ENCODE results near the gene LRPPRC.
"Not testable (repeated sequence)": the region's sequence is repeated elsewhere in the genome, so short reads cannot be mapped to it uniquely, and the experiment has no call there.

The LRPPRC gene

DNA sequence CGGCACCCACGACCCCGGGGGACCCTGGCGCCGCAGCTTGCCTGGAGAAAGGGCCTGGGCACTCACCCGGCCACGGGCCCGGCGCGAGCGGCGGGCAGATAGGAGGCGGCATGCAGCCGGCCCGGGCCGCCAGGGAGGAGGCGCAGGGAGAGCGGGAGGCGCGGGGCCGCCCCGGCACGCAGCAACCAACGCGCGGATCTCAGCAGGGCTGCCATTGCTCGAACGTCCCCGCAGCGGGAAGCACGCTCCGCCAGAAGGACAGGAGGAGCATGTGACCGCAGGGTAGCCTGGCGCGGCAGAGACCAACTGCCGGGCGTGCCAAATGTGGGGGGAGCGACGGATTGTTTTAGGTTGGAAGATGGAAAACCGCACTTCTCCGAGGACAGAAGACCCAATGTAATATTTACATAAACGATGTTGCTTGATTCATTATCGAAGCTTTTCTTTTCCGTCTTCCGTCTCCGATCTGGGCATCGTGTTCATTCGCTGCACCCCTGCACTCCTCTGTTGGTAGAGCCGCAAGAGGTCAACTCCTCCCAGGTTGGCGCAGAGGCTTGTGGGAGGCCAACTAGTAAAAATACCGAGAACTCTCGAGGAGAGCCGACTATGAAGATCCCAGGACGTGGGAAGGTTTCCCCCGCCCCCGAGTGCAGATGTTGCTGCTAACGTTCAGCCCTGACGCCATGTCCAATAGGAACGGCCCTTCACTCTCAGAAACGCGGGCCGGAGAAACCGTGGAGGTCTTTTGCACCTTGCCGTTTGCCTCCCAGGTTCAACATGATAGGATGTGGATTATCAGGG, at the start of gene LRPPRC:
Gene LRPPRC, minus strand, starts transcription at position 257 of the 801 bp plus-strand sequence. Its CDS starts 42 bp downstream, at position 215.
- peak; percentile 74 for DNase-seq (ENCODE audit: extremely low read depth in 1 of 2, low read depth in 1 of 2)

DNA sequence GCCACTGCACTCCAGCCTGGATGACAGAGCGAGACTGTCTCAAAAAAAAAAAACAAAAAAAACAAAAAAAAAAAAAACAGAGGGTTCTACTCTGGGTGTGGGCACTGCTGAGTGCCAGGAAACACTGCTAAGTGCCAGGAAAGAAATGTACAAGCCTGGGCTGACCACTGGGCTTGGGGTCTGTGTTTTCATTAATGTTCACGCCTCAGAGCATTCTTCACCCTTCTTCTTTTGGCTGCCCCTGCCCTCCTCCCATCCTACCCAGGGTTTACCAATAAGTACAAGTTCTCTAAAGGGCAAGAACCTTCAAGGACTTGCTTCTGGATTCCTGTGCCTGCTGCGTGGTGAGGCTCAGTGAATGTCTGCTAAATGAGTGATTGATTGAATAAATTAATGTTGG, 49.3 kb upstream of the LRPPRC start:
- DNase-seq (ENCODE audit: extremely low read depth in 1 of 2, low read depth in 1 of 2), result no peak

DNA sequence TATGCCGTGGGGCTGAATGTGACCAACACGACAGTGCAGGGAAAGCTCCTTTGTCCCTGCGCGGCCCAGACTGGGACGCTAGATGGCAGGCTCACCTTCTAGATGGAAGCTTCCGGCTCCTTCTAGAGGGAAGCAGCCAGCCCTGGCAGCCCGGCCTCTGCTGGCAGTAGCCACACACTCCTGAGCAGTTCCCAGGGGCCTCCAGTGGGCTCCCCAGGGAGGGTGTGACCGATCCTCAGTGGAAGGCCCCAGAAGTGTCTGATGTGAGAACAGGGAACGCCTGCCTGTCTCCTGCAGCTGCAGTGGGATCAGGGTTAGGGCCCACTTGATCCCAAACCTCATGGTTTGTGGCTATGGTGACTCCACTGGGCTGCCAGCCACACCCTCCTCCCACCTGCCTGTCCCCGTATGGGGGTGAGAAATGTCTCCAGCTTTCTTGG, 48.5 kb upstream of the LRPPRC start:
- peak; percentile 10 to 62 for DNase-seq (ENCODE audit: extremely low read depth in 1 of 2, low read depth in 1 of 2)

GRCh38 chr2:44040365-44040764, 44.6 kb upstream of the LRPPRC start:
- DNase-seq (ENCODE audit: extremely low read depth in 1 of 2, low read depth in 1 of 2), result no peak

DNA sequence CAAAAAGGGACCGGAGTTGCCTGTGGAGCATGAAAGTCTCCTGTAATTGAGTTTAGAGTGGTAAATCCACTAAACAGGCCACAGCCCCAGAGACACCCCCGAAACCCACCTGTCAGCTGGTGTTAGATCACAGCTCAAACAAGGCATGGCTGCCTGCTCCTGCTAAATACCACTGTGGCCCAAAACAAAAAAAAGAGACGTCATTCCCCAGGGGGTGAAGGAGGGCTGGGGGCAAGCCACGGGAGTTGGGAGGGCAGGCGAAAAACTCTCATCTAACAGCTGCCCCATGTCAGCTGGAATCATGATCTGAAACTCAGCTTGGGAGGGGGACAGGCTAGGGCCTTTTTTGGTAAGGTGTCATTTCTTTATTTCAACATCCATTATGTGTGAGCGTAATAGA, 42.5 kb upstream of the LRPPRC start:
- DNase-seq (ENCODE audit: extremely low read depth in 1 of 2, low read depth in 1 of 2), result no peak

- DNase-seq (ENCODE audit: extremely low read depth in 1 of 2, low read depth in 1 of 2), result no peak
Measured at GRCh38 chr2:44037221-44037620, 41.4 kb upstream of the LRPPRC start.

DNA sequence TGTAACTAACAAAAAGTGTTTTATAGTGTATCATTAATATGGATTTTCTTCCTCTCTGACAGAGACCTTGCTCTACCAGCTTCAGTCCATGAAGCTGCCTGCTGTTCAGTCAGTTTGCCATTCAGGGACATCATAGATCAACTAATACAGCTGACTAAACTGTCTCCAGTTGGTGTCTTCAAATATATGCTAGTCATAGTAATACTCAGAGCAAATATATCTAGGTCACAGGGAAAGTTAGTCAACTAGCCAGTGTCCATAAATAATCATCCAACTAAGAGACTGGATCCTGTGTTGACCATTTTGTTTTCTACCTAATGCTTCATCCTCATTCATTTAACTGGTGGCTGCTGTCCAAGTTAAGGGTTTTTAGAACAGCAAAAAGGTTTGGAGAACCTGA, 38.2 kb upstream of the LRPPRC start:
- no peak for DNase-seq (ENCODE audit: extremely low read depth in 1 of 2, low read depth in 1 of 2)

DNA sequence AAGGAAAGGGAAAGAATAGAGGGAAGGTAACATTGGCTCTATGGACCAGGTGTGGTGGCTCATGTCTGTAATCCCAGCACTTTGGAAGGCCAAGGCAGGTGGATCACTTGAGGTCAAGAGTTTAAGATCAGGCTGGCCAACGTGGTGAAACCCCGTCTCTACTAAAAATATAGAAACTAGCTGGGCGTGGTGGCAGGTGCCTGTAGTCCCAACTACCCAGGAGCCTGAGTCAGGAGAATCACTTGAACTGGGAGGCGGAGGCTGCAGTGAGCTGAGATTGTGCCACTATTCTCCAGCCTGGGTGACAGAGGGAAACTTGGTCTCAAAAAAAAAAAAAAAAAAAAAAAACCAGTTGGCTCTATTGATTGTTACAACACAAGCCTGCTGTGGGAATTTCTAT, 31.3 kb upstream of the LRPPRC start:
- DNase-seq (ENCODE audit: extremely low read depth in 1 of 2, low read depth in 1 of 2), result not testable (repeated sequence)

- DNase-seq (ENCODE audit: extremely low read depth in 1 of 2, low read depth in 1 of 2), result no peak
Measured at GRCh38 chr2:44016282-44016681, 20.5 kb upstream of the LRPPRC start.

DNA sequence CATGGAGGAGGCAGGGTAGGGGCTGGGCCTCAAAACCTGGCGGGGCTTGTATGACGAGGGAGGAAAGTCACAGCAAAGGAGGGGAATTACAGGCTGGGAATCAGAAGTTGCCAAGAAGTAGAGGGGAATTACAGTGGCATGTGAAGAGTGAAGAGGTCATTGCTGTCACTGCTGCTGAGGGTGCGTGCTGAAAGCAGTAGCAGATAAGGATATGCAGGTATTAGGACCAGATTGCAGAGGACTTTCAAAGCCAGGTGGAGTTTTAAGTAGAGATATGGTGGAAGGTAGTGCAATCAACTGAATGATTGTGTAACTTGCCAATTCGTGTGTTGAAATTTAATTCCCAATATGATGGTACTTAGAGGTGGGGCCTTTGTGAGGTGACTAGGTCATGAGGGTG, 19.4 kb upstream of the LRPPRC start:
- DNase-seq (ENCODE audit: extremely low read depth in 1 of 2, low read depth in 1 of 2), result no peak

DNA sequence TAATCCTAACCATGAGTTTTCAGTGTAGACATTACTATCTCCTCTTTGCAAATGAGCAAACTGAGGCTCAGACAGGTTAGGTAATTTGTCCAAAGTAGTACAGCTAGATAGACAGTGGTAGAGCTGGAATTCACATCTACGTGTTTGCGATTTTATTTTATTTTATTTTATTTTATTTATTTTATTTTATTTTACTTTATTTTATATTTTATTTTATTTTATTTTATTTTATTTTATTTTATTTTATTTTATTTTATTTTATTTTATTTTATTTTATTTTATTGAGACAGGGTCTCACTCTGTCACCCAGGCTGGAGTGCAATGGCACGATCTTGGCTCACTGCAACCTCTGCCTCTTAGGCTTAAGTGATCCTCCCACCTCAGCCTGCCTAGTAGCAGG, 17.4 kb upstream of the LRPPRC start:
- DNase-seq (ENCODE audit: extremely low read depth in 1 of 2, low read depth in 1 of 2), result not testable (repeated sequence)

DNA sequence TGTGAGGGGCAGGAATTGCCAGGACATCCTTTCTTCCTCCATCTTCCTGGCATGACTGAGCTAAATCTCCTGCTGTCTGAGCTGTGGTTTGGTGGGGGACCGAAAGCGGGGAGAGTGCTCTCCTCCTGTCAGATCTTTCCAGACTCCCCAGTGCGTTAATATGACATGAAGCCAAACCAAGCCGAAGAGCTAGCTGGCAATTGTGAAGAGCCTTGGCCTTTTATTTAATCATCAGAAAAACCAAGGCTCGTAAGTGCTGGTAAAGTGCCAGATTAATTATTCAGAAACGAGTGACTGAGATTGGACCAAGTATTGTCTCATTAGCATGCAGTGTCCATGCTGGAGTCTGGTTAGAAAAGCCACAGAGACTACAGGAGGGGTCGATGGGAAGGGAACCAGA, 14.5 kb upstream of the LRPPRC start:
- DNase-seq (ENCODE audit: extremely low read depth in 1 of 2, low read depth in 1 of 2), result no peak

GRCh38 chr2:44009136-44009735, 13.4 kb upstream of the LRPPRC start:
- no peak for DNase-seq (ENCODE audit: extremely low read depth in 1 of 2, low read depth in 1 of 2)

DNA sequence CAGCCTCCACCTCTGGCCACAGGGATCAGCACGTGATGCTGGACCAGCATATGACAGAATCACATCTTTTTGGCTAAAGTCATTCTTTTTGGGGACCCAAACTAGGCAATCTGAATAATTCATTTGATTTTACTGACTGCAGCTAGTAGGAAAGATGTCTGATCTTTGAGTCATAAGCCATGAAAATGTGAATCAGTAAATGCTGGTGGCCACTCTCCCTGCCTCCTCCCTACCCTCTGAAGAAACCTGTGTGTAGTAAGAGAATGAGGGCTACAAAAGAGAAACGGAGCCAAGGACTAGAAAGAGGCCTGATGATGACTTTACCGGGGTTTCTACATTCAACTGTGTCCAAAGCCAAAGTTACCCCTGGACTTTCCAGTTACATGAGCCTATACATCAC, 10.1 kb upstream of the LRPPRC start:
- no peak for DNase-seq (ENCODE audit: extremely low read depth in 1 of 2, low read depth in 1 of 2)

- DNase-seq (ENCODE audit: extremely low read depth in 1 of 2, low read depth in 1 of 2), result no peak
Measured at GRCh38 chr2:44004735-44005602, 9.2 kb upstream of the LRPPRC start.

DNA sequence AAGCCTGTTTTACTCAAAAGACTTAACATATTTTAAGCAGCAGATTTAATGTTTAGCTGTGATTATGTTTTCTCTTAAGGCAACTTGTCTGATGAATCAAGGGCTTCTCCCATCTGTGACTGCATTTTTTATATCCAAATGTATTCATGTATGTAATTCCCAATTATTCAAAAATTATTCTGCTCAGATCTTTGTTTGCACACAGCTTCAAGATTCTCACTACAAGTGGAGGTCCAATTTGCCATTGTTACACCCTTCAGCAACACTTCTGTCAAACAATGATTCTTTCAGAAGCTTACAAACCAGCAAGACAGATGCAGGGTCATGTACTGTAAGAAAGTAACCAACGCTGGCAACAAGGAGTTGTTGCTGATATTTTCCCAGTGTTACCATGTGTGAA, 5.9 kb upstream of the LRPPRC start:
- DNase-seq (ENCODE audit: extremely low read depth in 1 of 2, low read depth in 1 of 2), result no peak

- DNase-seq (ENCODE audit: extremely low read depth in 1 of 2, low read depth in 1 of 2), result no peak
Measured at GRCh38 chr2:43998263-43998662, 2.5 kb upstream of the LRPPRC start.

- no peak for DNase-seq (ENCODE audit: extremely low read depth in 1 of 2, low read depth in 1 of 2)
Measured at GRCh38 chr2:43993437-43993836, 2.4 kb downstream of the LRPPRC start.

DNA sequence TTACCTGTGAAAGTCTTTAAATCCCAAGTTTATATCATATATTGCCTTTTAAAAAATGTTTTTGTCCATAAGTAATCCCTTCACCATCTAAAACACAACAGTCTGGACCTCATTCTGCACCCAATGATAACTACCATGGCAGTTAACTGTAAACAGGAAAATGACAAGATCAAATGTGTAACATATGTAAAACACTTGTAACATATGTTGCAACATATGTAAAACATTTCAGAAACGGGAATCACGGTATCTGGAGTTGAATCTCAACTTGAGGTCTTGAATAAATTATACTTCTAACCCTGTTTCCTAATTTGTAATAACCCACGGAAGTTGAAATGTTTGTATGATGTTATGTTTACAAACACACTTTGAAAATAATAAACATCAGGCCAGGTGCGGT, 6.2 kb downstream of the LRPPRC start:
- no peak for DNase-seq (ENCODE audit: extremely low read depth in 1 of 2, low read depth in 1 of 2)

GRCh38 chr2:43986600-43986999, 9.2 kb downstream of the LRPPRC start:
- no peak for DNase-seq (ENCODE audit: extremely low read depth in 1 of 2, low read depth in 1 of 2)

DNA sequence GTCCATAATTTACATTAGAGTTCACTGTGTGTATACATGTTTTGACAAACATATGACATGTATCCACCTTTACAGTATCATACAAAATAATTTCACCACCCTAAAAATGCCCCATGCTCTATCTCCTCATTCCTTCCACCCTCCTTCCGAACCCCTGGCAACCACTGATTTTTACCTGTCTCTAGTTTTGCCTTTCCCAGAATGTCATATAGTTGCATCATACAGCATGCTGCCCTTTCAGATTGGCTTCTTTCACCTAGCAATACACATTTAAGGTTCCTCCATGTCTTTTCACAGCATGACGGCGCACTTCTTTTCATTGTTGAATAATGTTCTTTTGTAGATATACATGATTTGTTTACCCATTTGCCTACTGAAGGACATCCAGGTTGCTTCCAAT, 10.4 kb downstream of the LRPPRC start:
- no peak for DNase-seq (ENCODE audit: extremely low read depth in 1 of 2, low read depth in 1 of 2)

- DNase-seq (ENCODE audit: extremely low read depth in 1 of 2, low read depth in 1 of 2), result no peak
Measured at GRCh38 chr2:43984533-43984932, 11.3 kb downstream of the LRPPRC start.

Data from activated CD8-positive, alpha-beta memory T cell treated with anti-CD3 and anti-CD28 coated beads for 1 hour (primary cell).